Gastroesophageal sphincter (tissue), 3 donors: ENCODE results near the gene RCN1.

ENCODE experiments used
- CTCF ChIP-seq, 4 experiments: fragments of 200-600 bp in 2 of 4; fragments of 450-650 bp in 2 of 4; sonication (generic) in 1 of 4; IDR thresholded peaks; one replicate each; pipeline ENCODE4 v1.5.1; 2017 to 2019; ENCODE audit warnings: antibody characterized with exemption in 4 of 4, mild to moderate bottlenecking in 2 of 4, moderate library complexity in 2 of 4
- POLR2A ChIP-seq, 2 donors: fragments of 450-650 bp; IDR thresholded peaks; one replicate each; pipeline ENCODE4 v1.6.1; 2017; ENCODE audit warnings: antibody characterized with exemption in 2 of 2, mild to moderate bottlenecking in 2 of 2, moderate library complexity in 1 of 2
- POLR2AphosphoS5 ChIP-seq: sonication (generic); formaldehyde crosslinking; IDR thresholded peaks from one replicate; pipeline ENCODE4 v1.6.1; 2017; ENCODE audit warnings: antibody characterized with exemption

GRCh38 chr11:32059686-32060462, 31.0 kb upstream of the RCN1 start:
- no peak for TF ChIP-seq CTCF (IDR thresholded peaks at IDR 0.05)
- no peak for TF ChIP-seq POLR2AphosphoS5
- no peak for TF ChIP-seq POLR2A (IDR thresholded peaks at IDR 0.05)
